ENCODE data around the gene TSPO2. TPM values are rescaled to one million over a fixed set of nuclear protein-coding genes. Genes with fewer than 3 reads are reported as not detected.

Gene TSPO2
- total and polyA plus RNA-seq, 9 of the 15 experiments (the other 6 are each of a cell fraction or from before 2014, with no cell fraction given), result not detected

DNA sequence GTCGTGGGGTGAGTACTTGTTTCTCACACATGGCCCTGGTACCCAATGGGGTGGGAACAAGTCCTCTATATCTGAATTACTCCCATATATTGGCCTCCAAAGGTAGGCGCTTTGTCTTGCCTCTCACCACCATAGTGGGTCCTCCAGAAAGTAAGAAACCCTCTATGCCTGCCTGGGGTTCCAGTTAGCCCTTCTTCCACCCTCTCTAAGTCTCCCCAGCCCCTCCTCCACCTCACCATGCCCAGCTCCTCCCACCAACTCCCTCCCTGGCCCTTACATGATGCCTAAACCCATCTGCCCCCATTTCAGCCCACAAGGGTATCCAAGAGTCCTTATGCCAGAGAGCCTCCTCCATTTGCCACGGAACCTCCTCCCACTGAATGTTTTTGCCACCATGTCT, 884 bp downstream of the TSPO2 start (continued):
- TF ChIP-seq, protein P1, sequence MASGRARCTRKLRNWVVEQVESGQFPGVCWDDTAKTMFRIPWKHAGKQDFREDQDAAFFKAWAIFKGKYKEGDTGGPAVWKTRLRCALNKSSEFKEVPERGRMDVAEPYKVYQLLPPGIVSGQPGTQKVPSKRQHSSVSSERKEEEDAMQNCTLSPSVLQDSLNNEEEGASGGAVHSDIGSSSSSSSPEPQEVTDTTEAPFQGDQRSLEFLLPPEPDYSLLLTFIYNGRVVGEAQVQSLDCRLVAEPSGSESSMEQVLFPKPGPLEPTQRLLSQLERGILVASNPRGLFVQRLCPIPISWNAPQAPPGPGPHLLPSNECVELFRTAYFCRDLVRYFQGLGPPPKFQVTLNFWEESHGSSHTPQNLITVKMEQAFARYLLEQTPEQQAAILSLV (tag; IDR thresholded peaks at IDR 0.05), result no peak
- TF ChIP-seq KLF1 (tag; IDR thresholded peaks at IDR 0.05) (no peak), MEF2A (IDR thresholded peaks at IDR 0.05; ENCODE audit: control insufficient read depth, low read depth, low read length) (no peak), ZFP1 (CRISPR knock-in tag; IDR thresholded peaks at IDR 0.05) (no peak), TOE1 (IDR thresholded peaks at IDR 0.05; ENCODE audit: borderline replicate concordance) (no peak), TOE1 (CRISPR knock-in tag; IDR thresholded peaks at IDR 0.05; ENCODE audit: borderline replicate concordance, low read depth) (no peak)
- TF ChIP-seq, protein P2, sequence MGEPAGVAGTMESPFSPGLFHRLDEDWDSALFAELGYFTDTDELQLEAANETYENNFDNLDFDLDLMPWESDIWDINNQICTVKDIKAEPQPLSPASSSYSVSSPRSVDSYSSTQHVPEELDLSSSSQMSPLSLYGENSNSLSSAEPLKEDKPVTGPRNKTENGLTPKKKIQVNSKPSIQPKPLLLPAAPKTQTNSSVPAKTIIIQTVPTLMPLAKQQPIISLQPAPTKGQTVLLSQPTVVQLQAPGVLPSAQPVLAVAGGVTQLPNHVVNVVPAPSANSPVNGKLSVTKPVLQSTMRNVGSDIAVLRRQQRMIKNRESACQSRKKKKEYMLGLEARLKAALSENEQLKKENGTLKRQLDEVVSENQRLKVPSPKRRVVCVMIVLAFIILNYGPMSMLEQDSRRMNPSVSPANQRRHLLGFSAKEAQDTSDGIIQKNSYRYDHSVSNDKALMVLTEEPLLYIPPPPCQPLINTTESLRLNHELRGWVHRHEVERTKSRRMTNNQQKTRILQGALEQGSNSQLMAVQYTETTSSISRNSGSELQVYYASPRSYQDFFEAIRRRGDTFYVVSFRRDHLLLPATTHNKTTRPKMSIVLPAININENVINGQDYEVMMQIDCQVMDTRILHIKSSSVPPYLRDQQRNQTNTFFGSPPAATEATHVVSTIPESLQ (CRISPR knock-in tag; IDR thresholded peaks at IDR 0.05), result no peak
- TF ChIP-seq, protein P3, sequence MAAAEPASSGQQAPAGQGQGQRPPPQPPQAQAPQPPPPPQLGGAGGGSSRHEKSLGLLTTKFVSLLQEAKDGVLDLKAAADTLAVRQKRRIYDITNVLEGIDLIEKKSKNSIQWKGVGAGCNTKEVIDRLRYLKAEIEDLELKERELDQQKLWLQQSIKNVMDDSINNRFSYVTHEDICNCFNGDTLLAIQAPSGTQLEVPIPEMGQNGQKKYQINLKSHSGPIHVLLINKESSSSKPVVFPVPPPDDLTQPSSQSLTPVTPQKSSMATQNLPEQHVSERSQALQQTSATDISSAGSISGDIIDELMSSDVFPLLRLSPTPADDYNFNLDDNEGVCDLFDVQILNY (CRISPR knock-in tag; IDR thresholded peaks at IDR 0.05), result no peak

All from K562 (cell line).